Eye (tissue), 1 donor: ENCODE results near the gene TRPM6.

Source experiments
- DNase-seq: peaks from one replicate; pipeline ENCODE4 v3.0.0-alpha.2; 2015

TRPM6 gene

DNA sequence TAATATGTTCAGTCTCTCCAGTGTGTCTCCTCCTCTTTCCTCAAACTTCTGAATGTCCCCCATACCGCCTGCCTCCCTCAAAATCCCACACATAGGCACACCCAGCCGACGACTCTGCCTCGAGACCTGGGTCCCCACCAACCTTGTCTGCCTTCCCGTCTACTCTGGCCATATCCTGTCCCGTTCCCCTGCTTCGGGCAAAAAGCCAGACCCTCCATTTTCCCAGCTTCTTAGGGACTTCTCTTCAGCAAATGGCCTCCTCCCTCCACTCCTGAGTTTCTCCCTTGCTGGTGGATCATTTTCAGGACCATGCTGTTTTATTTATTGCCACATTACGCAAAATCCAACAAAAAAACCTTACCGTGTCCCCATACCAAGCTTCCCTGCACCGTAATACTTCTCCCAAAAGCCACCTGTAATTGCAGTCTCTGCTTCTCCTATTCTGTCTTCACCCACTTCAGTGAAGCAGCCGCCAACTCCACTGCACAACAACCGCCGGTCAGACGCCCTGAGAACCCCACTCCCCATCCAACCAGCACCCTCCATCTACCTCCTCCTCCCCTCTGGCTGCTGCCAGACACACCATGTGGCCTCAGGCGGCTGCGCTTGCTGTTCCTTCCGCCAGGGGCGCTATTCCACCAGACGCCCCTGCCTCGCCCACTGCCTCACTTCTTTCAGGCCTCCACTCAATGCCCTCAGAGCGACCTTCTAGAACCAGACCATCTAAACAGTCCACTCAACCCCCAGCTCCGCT is 117.0 kb downstream of the TRPM6 start:
- DNase-seq: no peak

- peak; percentile 22 for DNase-seq
These were observed 122.2 kb downstream of the TRPM6 start for GRCh38 chr9:74765481-74765971.

- DNase-seq: no peak
These were observed 124.8 kb downstream of the TRPM6 start for GRCh38 chr9:74762950-74763349.

DNA sequence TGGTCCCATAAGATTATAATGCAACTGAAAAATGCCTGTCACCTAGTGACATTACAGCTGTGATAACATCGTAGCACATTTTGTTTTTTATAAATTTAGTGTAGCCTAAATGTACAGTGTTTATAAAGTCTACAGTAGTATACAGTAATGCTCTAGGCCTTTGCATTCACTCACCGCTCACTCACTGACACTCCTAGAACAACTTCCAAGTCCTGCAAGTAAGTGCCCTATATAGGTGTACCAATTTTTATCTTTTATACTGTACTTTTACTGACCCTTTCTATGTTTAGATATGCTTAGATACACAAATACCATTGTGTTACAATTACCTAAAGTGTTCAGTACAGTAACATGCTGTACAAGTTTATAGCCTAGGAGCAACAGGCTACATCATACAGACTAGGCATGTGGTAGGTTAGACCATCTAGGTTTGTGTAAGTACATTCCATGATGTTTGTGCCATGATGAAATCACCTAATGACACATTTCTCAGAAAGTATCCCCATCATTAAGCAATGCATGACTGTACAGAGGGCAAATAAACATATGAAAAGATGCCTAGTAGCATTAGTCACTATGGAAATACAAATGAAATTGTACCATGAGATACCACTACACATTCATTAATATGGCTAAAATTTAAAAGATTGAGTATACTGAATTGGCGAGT is 127.6 kb downstream of the TRPM6 start:
- DNase-seq: no peak

GRCh38 chr9:74755999-74756398 is 131.7 kb downstream of the TRPM6 start:
- DNase-seq: no peak

GRCh38 chr9:74755355-74755754 is 132.4 kb downstream of the TRPM6 start:
- DNase-seq: no peak

DNA sequence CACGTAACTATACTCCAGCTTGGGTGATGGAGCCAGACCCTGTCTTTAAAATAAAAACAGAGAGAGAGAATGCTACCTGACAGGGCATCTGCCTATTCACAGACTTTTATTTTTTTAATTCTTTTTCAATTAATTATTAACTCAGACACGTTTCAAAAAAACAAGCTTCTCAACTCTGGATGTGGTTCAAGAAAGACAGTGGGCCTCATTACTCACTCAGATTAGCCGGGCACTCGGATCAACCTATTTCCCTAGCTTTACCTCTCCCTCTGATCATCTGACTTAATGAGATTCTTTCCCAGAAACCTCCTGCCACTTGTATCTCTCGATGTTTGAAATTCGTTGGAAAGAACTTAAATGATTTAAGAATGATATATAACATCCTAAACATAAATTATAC is 134.1 kb downstream of the TRPM6 start:
- DNase-seq: no peak

GRCh38 chr9:74748966-74749365 is 138.8 kb downstream of the TRPM6 start:
- no peak for DNase-seq

DNA sequence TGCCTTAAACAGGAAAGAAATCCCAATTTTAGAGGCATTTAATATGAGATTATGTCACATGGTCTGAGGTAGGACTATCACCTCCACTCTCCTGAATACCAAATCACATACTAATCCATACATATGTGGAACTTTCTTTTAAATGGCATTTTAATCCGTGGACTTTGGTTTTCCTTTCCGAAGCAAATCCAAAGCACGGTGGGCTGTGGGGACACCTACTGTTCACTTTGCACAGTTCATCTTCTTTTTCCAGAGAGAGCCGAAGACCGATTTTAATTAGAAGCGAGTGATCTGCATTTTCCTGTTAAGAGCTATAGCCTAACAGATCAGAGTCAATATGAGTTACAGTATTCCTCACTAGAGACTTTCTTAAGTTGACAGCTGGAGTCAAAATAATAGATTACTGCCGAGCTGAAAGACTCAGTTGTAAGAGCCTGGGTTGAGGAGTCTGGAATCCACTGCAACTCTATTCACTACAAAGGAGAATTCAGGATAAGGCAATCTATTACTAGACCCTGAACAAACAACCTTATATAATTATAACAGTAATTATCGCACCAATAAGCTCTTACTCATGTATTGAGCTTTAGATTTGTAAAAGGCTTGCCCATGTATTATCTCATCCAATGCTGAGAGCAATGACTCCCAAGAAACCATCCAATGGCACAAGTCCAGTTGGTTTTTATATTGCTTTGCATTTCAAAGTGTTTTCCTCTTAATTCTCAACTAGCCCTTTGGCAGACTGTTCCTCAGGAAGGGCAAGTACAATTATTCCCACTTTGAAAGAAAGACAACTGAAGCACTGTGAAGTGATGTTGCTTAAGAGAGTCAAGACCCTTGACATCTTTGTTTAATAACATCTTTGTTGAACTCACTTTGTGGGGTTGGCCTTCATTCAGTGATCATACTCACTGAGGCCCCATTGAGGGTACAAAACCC is 144.7 kb downstream of the TRPM6 start:
- DNase-seq: peak; percentile 90

GRCh38 chr9:74742191-74742790 is 145.4 kb downstream of the TRPM6 start:
- DNase-seq: peak; percentile 75

GRCh38 chr9:74736646-74737045 is 151.1 kb downstream of the TRPM6 start:
- DNase-seq: no peak

GRCh38 chr9:74735761-74736160 is 152.0 kb downstream of the TRPM6 start:
- DNase-seq: no peak

DNA sequence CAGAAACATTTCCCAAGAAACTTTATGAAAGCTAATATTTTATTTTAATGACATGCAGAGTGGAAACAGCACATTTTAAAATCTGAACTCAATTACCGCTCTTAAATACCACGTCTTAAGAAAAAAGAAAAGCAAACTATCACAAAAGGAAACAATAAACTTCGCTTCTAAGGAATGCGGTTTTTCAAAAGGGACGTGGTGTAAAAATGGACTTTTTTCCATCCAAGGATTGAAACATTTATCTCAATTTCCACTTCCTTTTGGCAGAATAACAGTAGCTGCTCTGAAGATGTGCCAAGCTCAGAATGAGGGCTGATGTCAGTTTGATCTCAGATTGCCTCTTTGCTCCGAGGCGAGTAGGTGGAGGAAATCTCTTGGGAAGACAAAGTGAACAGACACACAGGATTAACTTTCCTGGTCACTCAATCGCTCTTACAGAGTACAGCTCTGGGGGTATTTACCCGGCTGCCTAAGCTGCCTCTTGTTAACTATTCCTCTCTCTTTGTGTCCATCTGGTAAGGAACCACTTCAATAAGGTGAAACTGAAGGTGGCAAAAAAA is 158.5 kb downstream of the TRPM6 start:
- peak; percentile 52 for DNase-seq

DNA sequence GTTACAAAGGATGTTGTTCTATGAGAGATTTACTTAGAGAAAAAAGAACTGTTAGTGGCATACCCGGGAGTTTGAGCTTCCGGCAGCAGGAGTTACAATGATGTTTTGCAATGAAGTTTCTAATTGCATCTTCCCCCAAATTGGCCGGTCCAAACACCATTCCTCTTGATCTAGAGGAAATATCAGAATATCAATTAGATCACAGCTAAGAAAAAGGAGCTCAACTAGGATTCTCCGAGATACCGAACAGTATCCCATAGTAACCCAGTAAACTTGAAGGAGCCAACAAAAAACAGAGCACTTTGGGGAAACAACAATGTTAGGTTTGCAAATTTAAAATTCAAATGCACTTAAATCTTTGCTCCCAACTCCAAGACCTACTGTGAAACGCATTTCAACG is 159.5 kb downstream of the TRPM6 start:
- no peak for DNase-seq

- no peak for DNase-seq
These were observed 161.1 kb downstream of the TRPM6 start for GRCh38 chr9:74726581-74726980.

- no peak for DNase-seq
These were observed 163.4 kb downstream of the TRPM6 start for GRCh38 chr9:74724317-74724716.

GRCh38 chr9:74721696-74722660 is 165.7 kb downstream of the TRPM6 start:
- DNase-seq: no peak

GRCh38 chr9:74719306-74719705 is 168.4 kb downstream of the TRPM6 start:
- DNase-seq: no peak

GRCh38 chr9:74718709-74719108 is 169.0 kb downstream of the TRPM6 start:
- DNase-seq: no peak

DNA sequence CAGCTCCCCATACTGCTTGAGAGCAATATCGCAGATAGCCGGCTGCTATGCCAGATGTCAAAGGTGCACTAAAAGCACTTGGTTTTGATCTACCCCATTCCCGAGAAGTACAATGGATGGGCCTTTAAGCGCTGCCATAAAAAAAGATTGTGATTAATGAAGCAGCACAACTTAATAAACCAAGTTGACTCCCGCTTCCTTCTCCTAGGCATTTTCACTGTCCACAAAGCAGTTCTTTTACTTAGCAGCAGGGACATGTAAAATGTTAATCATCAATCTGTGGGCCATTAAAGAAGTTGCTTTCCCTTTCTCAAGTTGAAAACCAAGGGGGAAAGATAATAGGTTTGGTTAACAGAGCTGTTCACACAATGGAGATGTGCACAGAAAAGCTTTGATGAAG is 176.4 kb downstream of the TRPM6 start:
- DNase-seq: no peak

GRCh38 chr9:74697535-74697934 is 190.2 kb downstream of the TRPM6 start:
- DNase-seq: no peak
